ENCODE results near the gene DOCK3.

The DOCK3 gene

DNA sequence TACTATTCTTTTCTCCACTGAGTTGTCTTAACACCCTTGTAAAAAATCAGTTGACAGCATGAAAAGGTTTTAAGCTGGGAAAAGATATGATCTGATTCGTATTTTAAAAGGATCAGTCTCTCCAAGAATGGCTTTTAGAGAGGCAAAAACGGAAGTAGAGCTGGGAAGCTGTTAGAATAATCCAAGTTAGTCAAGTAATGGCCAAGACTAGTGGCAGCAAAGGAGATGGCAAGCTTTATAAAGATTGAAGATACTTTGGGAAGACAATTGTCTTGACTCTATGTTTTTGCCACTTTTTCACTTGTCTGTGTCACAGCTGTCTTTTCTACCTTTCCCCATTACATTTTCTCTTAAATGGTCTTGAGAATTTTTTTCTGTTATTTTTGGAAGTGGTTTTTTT, 466.8 kb downstream of the DOCK3 start:
- no peak overlapping the region for H3K4me3 ChIP-seq (ENCODE audit: low read depth, low read length)
- TF ChIP-seq, protein P1, sequence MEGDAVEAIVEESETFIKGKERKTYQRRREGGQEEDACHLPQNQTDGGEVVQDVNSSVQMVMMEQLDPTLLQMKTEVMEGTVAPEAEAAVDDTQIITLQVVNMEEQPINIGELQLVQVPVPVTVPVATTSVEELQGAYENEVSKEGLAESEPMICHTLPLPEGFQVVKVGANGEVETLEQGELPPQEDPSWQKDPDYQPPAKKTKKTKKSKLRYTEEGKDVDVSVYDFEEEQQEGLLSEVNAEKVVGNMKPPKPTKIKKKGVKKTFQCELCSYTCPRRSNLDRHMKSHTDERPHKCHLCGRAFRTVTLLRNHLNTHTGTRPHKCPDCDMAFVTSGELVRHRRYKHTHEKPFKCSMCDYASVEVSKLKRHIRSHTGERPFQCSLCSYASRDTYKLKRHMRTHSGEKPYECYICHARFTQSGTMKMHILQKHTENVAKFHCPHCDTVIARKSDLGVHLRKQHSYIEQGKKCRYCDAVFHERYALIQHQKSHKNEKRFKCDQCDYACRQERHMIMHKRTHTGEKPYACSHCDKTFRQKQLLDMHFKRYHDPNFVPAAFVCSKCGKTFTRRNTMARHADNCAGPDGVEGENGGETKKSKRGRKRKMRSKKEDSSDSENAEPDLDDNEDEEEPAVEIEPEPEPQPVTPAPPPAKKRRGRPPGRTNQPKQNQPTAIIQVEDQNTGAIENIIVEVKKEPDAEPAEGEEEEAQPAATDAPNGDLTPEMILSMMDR (conservative IDR thresholded peaks at IDR 0.05; ENCODE audit: low read depth, low read length) = no peak
- no peak for DNase-seq (ENCODE audit: low read depth)

DNA sequence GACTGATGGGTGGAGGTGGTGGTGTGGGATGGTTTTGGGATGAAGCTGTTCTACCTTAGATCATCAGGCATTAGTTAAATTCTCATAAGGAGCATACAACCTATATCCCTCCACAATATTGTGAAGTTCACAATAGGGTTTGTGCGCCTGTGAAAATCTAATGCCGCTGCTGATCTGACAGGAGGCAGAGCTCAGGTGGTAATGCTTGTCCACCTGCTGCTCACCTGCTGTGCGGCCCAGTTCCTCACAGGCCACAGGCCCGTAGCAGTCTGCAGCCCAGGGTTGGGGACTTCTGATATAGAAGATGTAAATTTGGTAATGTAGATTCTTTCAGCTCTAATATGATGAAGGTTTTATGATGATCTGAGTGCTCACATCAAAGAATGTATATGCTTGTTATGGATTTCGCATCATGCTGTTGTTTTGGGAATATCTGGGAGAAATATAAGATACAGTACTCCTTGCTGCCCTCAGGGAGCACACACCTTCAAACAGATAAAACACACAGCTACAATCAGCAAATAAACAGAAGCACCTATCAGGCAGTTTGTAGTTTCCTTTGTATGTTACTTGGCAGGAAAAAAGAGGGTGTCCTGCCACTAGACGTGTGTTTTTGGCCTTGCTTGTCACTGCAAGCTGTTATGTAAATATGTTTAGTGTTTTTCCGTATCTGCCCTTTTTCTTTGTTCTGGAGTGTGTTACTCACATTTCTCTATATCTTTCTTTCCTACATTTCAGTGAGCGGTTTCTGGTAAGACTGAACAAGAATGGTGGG, 471.3 kb downstream of the DOCK3 start:
- no peak for DNase-seq (ENCODE audit: low read depth)
- TF ChIP-seq, protein P1 (conservative IDR thresholded peaks at IDR 0.05; ENCODE audit: low read depth, low read length) = no peak
- H3K4me3 ChIP-seq (ENCODE audit: low read depth, low read length) = no peak overlapping the region

DNA sequence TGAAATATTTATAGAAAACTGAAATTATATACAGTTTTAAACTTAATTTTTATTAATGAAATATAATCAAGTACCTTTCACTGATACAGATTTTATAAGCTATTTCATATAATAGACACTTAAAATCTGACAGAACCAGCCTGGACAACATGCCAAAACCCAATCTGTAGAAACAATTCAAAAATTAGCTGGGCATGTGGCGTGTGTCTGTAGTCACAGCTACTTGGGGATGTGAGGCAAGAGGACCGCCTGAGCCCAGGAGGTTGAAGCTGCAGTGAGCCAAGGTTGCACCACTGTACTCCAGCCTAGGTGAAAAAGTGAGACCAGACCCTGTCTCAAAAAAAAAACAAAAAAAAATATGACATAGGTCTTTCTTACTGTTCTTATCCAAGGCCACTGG, 472.1 kb downstream of the DOCK3 start:
- H3K4me3 ChIP-seq (ENCODE audit: low read depth, low read length) = no peak overlapping the region
- DNase-seq (ENCODE audit: low read depth) = no peak
- TF ChIP-seq, protein P1 (conservative IDR thresholded peaks at IDR 0.05; ENCODE audit: low read depth, low read length) = no peak

DNA sequence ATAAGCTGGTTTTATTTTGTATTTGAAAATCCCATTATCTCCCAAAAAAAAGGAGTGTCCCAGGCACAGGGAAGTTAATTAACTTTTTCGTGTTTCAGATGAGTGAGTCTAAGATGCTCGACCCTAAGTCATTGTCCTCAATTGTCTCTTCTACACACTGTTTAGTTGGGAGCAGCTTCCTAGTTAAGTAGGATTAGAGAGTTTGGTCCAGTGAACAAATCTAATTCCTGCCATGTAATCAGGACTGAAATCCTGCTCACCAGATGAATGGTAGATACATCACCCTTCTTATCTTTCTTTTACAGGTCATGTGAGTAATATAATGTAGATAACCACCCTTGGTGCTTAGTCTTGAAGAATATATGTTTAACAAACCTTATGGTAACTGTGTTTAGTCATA, 481.4 kb downstream of the DOCK3 start:
- DNase-seq (ENCODE audit: low read depth) = no peak
- H3K4me3 ChIP-seq (ENCODE audit: low read depth, low read length) = no peak overlapping the region
- TF ChIP-seq, protein P1 (conservative IDR thresholded peaks at IDR 0.05; ENCODE audit: low read depth, low read length) = no peak

DNA sequence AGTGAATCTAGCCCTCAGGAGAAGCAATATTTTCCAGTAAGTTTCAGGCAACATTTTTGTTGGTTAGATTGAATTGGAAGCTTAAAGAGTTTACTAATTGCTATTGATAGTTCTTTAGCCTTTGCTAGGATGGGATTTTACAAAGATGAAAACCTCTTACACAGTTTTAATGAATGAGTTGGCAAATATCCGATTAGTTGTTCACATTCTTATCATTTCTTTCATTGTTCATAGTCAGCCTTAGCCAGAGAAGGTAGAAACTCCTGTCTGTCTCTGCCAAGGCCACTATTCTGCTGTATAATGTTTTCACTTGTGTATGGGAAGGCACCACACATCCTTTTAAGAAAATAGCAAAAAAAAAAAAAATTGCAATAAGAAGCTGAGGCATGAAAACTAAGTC, 488.3 kb downstream of the DOCK3 start:
- DNase-seq (ENCODE audit: low read depth) = peak; percentile 1
- H3K4me3 ChIP-seq (ENCODE audit: low read depth, low read length) = no peak overlapping the region
- TF ChIP-seq, protein P1 (conservative IDR thresholded peaks at IDR 0.05; ENCODE audit: low read depth, low read length) = no peak

DNA sequence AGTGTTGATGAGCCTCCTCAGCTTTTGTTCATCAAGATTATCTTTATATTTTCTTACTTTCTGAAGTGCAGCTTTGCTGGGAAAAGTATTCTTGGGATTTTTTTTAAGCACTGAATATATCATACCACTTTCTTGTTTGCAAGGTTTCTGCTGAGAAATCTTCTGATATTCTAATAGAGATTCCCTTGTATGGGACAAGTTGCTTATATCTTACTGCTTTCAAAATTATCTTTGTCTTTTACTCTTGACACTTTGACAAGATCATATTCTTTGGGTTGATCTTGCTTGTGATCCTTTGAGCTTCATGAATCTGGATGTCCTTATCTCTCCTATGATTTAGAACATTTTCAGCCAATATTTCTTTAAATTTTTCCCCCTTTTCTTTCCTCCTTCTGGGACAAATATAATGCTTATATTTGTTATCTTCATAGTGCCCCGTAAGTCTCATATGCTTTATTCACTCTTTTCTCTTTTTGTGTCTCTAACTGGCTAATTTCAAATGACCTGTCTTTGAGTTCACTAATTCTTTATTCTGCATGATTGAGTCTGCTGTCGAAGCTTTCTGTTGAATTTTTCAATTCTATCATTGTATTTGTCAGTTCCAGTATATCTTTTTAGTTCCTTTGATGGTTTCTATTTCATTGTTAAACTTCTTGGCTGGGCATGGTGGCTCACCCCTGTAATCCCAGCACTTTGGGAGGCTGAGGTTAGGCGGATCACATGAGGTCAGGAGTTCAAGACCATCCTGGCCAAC, 499.0 kb downstream of the DOCK3 start:
- TF ChIP-seq, protein P1 (conservative IDR thresholded peaks at IDR 0.05; ENCODE audit: low read depth, low read length) = no peak
- no peak overlapping the region for H3K4me3 ChIP-seq (ENCODE audit: low read depth, low read length)
- DNase-seq (ENCODE audit: low read depth) = peak; percentile 1

All from choroid plexus epithelial cell (primary cell).